CD4-positive, alpha-beta T cell treated with Interferon gamma for 1 hour (primary cell): ENCODE data around the gene ZAP70.

Source experiments
- DNase-seq: peaks from one replicate; pipeline ENCODE4 v3.0.0-alpha.2; 2020

The ZAP70 gene

GRCh38 chr2:97718051-97718882 lies 4.9 kb downstream of the ZAP70 start:
- DNase-seq = peak; percentile 63

GRCh38 chr2:97718942-97719341 lies 5.6 kb downstream of the ZAP70 start:
- no peak for DNase-seq

GRCh38 chr2:97719362-97720155 lies 6.2 kb downstream of the ZAP70 start:
- no peak for DNase-seq

GRCh38 chr2:97720746-97721145 lies 7.4 kb downstream of the ZAP70 start:
- no peak for DNase-seq

- no peak for DNase-seq
These were observed 8.9 kb downstream of the ZAP70 start for GRCh38 chr2:97722227-97722626.

GRCh38 chr2:97723156-97724072 lies 10.0 kb downstream of the ZAP70 start:
- no peak for DNase-seq

- no peak for DNase-seq
These were observed 10.7 kb downstream of the ZAP70 start for GRCh38 chr2:97724073-97724410.

GRCh38 chr2:97724501-97724900 lies 11.1 kb downstream of the ZAP70 start:
- DNase-seq = no peak

GRCh38 chr2:97724946-97725688 lies 11.7 kb downstream of the ZAP70 start:
- DNase-seq = no peak

GRCh38 chr2:97726261-97727064 lies 13.1 kb downstream of the ZAP70 start:
- DNase-seq = no peak

- DNase-seq = no peak
These were observed 13.9 kb downstream of the ZAP70 start for GRCh38 chr2:97727296-97727695.

GRCh38 chr2:97728091-97728731 lies 14.8 kb downstream of the ZAP70 start:
- no peak for DNase-seq

GRCh38 chr2:97730245-97730644 lies 16.9 kb downstream of the ZAP70 start:
- DNase-seq = no peak

- no peak for DNase-seq
These were observed 18.1 kb downstream of the ZAP70 start for GRCh38 chr2:97731274-97732020.

- DNase-seq = no peak
These were observed 19.3 kb downstream of the ZAP70 start for GRCh38 chr2:97732436-97733340.

- DNase-seq = no peak
These were observed 20.1 kb downstream of the ZAP70 start for GRCh38 chr2:97733341-97734035.

- no peak for DNase-seq
These were observed 21.0 kb downstream of the ZAP70 start for GRCh38 chr2:97734061-97735051.
